Stimulated activated naive CD8-positive, alpha-beta T cell treated with anti-CD3 and anti-CD28 coated beads, Interleukin-15, Interleukin-2, amounts not matched to agents 100 U/mL and 50 U/mL, for 24 hours (primary cell): ENCODE data around the gene MDFI.

Experiments used
- ATAC-seq: fragments of 150-1000 bp; cut with Tn5 transposase; one replicate; pipeline ENCODE4 v1.10.0; 2021
- DNase-seq: peaks from one replicate; pipeline ENCODE4 v3.0.0; 2021

MDFI gene

DNA sequence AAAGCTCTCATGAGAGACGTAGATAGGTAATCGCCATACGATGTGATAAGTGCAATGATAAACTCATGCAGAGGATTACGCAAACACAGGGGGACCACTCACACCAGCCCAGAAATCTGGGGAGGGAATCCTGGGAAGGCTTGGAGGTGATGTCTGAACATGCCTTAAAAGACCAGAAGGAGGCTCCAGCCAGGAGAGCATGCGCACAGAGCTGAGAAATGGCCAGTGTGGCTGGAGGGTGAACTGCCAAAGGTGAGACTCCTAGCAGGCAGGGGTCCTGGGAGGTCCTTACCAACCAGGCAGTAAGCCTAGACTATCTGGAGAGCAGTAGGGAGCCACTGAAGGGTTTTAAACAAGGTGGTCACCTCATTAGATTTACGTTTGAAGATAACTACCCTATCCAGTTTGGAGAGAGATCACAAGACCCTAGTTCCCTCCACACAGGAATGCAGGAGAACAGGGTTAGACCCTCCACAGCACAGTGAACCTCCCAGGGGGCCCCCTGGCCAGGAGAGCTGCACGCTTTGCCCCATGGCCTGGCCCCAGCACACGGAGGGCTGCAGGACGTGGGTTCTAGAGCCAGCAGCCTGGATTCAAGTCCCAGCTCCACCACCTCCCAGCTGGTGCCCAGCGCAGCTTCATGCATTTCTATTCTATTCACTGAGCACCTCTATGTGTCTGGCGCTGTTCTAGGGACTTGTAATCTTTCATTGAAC is 13.1 kb downstream of the MDFI start:
- ATAC-seq = no peak
- DNase-seq = no peak

GRCh38 chr6:41651962-41652657 is 13.8 kb downstream of the MDFI start:
- DNase-seq (no peak), ATAC-seq (no peak)

DNA sequence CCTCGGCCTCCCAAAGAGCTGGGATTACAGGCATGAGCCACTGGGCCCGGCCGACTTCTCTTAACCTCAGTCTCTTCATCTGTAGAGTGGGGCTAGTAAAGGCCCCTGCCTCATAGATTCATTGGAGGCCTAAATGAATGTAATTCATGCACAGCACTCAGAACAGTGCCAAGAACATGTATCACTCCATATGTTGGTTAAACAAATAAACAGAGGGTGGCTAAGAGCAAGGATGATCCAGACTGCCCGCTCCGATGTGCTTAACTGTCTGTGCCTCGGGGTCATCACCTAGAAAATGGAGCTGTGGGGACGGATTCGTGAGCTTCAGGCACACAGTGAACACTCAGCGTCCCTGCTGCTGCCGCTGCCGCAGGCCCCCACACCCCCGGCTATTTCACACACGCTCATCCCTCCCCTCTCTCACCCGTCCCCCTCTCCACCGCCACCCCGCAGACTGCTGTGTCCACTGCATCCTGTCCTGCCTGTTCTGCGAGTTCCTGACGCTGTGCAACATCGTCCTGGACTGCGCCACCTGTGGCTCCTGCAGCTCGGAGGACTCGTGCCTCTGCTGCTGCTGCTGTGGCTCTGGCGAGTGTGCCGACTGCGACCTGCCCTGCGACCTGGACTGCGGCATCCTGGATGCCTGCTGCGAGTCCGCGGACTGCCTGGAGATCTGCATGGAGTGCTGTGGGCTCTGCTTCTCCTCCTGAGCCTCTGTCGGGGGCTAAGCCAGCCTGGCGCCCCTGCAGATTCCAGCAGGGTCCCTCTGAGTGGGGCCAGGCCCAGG is 14.8 kb downstream of the MDFI start:
- DNase-seq (no peak), ATAC-seq (no peak)

DNA sequence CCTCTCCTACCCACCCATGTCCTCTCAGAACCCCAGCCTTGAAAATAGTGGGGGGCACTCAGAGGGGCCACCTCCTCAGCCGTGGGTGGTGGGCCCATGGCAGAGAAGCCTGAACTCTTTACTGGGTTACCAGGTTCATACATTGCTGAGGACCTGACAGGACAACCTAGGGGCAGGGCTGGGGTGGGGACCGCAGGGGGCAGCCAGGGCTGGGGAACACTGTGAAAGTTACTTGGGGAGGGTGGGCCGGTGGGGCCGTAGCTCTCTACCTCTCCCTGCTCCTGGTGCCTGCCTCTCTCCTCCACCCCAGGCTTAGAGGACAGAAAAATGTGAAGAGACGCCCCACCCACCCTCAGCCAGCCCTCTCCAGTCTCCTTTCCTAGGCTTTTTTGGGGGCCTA is 15.4 kb downstream of the MDFI start:
- ATAC-seq = no peak

DNA sequence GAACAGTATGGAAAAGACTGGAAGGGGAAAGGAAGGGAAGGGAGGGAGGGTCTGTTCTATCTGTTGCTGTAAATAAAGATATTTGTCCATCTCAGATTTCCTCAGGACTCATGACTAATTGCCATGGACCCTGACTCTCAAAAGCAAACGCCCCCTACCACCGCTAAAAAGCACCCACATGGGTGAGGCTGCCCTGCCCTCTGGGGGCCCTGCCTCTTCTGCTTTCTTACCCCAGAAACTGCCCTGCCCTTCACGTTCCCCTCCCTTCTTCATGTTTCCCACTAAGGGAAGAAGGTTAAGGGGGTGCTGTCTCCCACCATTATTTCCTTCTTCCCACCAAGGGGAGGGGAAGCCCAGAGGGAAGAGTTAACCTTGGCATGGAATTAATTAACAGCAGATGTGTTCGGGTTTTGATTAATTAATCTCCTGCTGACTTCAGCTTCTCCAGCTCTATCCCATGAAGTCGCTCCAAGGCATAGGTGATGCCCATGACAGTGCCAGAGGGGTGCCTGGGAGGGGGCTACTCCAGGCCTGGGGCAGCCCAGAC is 16.0 kb downstream of the MDFI start:
- DNase-seq (no peak), ATAC-seq (no peak)

More for the DNA sequence above, 15.4 kb downstream of the MDFI start:
- DNase-seq = no peak

GRCh38 chr6:41654698-41655151 is 16.5 kb downstream of the MDFI start:
- ATAC-seq (no peak), DNase-seq (no peak)

DNA sequence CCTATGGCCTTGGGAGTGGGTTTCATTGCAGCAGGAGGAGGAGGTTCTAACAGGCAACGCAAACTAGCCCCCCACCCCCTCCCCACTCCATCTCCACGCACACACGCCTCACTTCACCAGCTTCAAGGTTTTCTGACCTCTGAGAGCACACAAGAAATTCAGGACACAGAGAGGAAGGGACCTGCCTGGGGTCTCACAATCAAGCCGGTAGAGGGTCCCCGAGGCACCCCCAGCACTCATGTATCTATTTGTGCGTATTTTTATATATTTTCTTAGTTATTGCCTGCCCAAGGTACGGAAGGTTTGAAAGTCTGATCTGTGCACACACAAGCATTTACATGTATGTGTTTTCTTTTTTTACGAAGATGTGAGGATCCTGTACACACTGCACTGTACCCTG is 16.9 kb downstream of the MDFI start:
- ATAC-seq = no peak
- no peak for DNase-seq

DNA sequence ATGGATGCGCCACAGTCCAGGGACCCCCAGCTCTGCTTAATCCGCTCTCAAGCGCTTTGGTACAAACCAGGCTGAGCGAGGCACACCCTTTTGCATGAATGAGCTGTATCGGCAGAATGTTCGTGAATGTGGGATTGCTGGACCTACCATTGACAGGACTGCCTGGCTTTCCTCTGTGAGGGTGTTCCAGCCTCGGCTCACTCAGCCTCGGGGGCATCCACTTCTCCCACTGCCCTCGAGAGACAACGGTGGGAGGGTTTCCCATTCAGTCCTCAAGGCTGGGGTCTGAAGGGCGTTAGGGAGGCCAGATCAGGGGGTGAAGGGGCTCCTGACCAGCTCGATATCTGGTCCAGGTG is 17.4 kb downstream of the MDFI start:
- ATAC-seq (no peak), DNase-seq (no peak)

GRCh38 chr6:41656002-41656691 is 17.9 kb downstream of the MDFI start:
- DNase-seq = no peak
- ATAC-seq = no peak

DNA sequence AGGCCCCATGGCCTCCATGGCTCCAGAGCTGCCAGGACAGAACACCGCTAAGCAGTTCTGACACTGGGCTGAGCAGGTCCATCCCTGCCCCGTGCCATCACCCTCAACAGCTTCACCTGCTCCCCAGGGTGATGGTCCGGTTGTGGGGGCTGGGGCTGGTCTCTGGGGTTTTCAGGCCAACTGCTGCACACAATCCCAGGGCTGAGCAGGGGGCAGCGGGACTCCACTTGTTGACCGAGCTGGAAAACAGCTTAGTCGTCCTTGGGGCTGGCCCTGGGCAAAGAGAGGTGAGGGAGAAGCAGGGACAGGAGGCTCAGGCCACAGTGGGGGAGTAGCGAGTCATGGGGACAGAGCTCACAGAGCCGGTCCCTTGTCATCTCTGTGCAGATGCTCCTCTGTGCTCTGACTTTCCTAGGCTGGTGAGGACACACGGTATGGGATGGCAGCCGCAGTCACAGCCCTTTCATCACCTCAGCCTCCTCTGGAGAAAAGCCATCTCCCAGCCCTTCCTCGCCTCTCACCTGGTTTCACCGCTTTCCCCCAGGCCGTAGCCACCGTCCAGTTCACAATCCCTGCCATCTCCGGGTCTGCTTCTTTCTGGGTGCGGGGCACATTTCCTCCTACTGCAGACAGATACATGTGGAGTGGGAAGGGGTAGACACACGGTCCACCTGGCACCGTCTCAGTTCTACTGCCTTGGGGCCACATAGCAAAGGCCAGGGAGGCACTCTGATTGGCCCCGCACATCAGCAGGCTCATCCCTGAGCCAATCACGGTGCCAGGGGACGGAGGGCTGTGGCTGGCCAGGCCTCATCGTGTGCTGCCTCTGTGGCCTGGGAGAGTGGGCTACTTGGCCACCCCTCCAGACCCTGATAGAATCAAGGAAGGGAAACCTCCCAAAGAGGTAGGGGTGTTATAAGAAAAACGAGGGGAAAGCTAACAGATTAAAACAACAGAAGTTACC is 19.1 kb downstream of the MDFI start:
- DNase-seq (no peak), ATAC-seq (no peak)

DNA sequence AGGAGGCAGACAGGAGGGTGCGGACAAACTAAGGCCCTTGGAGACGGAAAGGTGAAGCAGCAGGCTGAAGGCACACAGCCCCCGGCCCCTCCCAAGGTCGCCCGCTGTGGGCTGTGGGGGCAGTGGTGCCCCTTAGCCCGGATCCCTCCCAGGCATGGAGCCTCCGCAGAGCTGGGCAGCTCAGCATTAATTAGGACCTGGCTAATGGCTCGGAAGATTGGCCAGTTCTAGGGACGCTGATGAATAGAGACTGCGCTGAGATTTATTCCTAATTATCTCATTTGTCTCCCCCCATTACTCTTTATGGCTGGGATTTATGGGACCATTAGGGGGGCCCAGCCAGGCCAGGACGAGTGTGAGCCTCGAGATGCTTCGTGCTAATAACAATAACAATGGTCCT is 20.4 kb downstream of the MDFI start:
- DNase-seq (no peak), ATAC-seq (no peak)

DNA sequence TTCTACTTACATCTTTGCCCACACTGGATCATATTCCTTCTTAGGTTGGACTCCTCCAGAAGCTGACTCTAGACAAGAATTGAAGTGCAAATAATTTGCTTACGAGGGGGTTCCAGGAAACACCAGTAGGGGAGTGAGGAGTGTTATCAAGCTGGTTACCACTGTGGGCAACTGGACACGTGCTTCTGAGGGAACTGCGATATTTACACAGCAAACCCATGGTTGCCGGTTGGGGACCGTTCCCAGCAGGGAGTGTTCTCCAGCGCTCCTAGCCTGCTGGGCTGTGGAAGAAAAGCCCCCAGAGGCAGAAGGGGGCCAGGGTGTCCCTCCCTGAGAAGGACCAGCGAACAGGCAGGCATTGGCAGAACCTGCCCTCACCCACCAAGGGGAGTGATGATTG is 21.7 kb downstream of the MDFI start:
- ATAC-seq (no peak), DNase-seq (no peak)

DNA sequence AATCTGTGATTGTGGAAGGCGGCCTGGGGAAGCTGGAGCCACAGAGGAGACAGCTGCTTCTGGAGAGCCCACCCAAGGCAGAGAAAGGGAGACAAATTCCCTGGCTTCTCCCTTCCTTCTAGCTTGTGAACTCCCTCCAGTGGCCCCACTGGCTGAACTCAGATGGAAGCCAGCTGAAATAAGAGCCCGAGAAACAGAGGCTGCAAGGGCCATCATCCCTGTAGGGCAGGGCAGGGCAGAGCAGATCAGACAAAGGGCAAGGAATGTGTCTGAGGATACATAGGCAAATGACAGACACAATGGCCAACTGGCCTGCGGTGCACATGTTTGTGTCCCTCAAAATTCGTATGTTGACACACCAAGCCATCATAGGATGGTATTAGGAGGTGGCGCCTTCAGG is 25.3 kb downstream of the MDFI start:
- DNase-seq = no peak

GRCh38 chr6:41664271-41664670 is 26.0 kb downstream of the MDFI start:
- DNase-seq (no peak), ATAC-seq (no peak)

More for the DNA sequence above, 25.3 kb downstream of the MDFI start:
- ATAC-seq = no peak

GRCh38 chr6:41667195-41667594 is 28.9 kb downstream of the MDFI start:
- DNase-seq = no peak
- no peak for ATAC-seq

DNA sequence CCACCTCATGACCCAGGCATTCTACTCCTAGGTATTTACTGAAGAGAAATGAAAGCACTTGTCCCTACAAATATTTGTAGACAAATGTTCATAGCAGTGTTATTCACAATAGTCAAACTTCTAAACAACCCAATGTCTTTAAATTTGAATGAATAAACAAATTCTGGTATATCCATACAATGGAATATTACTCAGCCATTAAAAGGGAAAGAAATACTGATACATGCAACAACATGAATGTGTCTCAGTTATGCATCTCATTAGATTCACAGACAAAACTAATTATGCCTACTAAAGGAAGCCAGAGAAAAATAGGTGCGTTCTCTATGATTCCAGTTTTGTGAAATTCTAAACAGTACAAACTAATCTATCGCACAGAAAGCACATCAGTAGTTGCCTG is 30.7 kb downstream of the MDFI start:
- no peak for DNase-seq
- ATAC-seq = no peak

DNA sequence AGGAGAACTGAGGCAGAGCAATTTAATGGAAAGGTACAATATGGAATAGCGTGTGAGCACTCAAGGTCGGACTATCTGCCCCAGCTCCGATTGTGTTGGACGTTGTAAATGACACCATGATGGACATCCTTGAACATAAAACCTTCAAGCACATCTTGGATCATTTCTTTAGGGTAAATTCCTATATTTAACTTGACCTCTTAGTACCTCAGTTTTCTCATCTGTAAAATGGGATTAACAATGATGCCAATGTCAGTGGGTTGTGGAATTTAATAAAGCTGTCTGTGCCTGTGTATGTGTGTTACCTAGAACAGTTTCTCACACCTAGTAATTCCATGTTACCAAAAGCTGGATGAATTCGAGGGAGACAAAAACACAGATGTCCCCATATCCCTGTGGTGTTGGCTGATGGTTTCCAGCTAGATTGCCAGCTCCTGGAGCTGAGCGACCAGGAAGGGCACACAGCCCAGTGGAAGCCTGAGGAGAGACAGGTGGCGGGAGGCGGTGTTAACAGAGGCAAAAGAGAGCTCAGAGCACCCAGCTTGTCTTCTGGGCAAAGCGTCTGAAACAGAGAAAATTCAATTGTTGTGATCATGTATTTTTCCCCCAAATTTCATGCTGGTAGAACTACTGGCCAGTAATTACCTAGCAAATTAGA is 32.6 kb downstream of the MDFI start:
- ATAC-seq = no peak
- DNase-seq = no peak

DNA sequence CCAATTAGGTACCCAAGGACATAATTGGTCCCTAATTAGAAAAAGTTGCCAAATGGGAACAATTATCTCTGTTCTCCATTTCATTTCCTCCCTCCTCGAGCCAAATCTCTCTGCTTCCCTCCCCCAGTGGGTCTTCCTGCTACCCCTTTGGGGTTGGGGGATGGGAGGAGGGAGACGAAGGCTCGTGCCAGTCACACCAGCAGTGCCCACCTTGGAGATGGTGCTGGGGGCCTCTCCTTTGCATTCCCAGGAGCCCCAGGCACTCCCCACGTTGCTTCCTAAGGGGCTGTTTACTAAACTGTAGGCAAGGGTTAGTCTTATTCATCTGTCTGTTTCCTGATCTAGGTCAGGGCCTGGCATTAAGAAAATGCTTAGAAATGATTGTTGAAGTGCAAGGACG is 33.1 kb downstream of the MDFI start:
- DNase-seq (no peak), ATAC-seq (no peak)

DNA sequence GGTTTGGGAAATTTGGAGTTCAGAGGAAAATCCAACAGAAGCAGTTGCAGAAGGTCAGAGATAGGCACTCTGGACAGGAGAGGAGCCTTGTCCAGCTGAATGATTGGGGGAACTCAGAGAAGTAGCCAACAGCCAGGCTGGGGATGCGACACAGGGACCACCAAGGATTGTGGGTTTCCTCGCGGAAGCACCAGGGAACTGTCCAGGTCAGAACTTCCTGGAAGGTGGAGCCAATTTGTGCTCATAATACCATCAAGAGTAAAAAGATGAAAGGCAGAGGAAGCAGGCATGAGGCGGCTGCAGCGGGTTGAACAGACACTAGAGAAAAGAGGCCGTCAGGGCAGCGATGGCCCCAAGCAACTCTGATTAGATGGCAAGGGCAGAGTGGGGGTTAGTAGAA is 33.7 kb downstream of the MDFI start:
- DNase-seq (no peak), ATAC-seq (no peak)
